Esophagus squamous epithelium (tissue), 5 donors: Measurements from ENCODE around the gene TRUB1. TPM values are rescaled to one million over a fixed set of nuclear protein-coding genes. Genes with fewer than 3 reads are reported as not detected.

ENCODE experiments used
- DNase-seq: peaks from one replicate; lab custom pipeline; 2025; lab: John Stamatoyannopoulos, UW
- H3K27ac ChIP-seq, 4 donors: fragments of 200-600 bp; sonication (generic); one replicate each; pipeline ENCODE4 v1.5.1; 2016 to 2019; ENCODE audit warnings: mild to moderate bottlenecking in 1 of 4
- H3K27me3 ChIP-seq, 4 donors: fragments of 200-600 bp; sonication (generic); 1 replicate in 3 of 4; 2 replicates in 1 of 4; pipeline versions ENCODE4 v1.5.1 to v1.6.0; 2017 to 2021; ENCODE audit warnings: antibody characterized with exemption in 1 of 4
- H3K36me3 ChIP-seq, 3 donors: fragments of 200-600 bp; sonication (generic); one replicate each; pipeline ENCODE4 v1.5.1; 2016 to 2019
- H3K4me1 ChIP-seq, 3 donors: fragments of 200-600 bp; sonication (generic); one replicate each; pipeline ENCODE4 v1.5.1; 2017 to 2019
- H3K4me3 ChIP-seq, 4 donors: fragments of 200-600 bp; sonication (generic); 1 replicate in 3 of 4; 2 replicates in 1 of 4; pipeline ENCODE4 v1.5.1; 2016 to 2019; ENCODE audit warnings: mild to moderate bottlenecking in 2 of 4, moderate library complexity in 1 of 4
- H3K9me3 ChIP-seq, 3 donors: fragments of 200-600 bp; sonication (generic); one replicate each; pipeline ENCODE4 v1.5.1; 2016 to 2019
- POLR2A ChIP-seq, 4 donors: fragments of 450-650 bp; IDR thresholded peaks; one replicate each; pipeline ENCODE4 v1.6.1; 2017; ENCODE audit warnings: antibody characterized with exemption in 4 of 4, mild to moderate bottlenecking in 4 of 4, moderate library complexity in 3 of 4
- WGBS, 2 donors: methylation state at CpG; one replicate each; pipeline ENCODE4 v1.1.5; 2018; 5-methylcytosine and 5-hydroxymethylcytosine counted together
- intact Hi-C: fragments of 100-400 bp; cut with DNase I; formaldehyde crosslinking; loops from one replicate; pipeline ENCODE4 v1.15.0; 2022
- total RNA-seq, 4 donors: library from RNA; depleted of rRNA; stranded (reverse); fragments of >200 nt; gene quantifications; one replicate each; pipeline ENCODE4 v1.1.0, GENCODE V29; 2016
- TF ChIP-seq, protein P1 (sequence below), 6 experiments: fragments of 450-650 bp in 4 of 6; fragments of 200-600 bp in 2 of 6; sonication (generic) in 2 of 6; IDR thresholded peaks; one replicate each; pipeline ENCODE4 v1.5.1; 2016 to 2019; ENCODE audit warnings: antibody characterized with exemption in 6 of 6, mild to moderate bottlenecking in 4 of 6, moderate library complexity in 4 of 6
- donor health status: DM: yes; HTN: yes; CAD: no.

Gene TRUB1
- total RNA-seq, 4 donors from 2014 or later = 11.0 to 20.6 (median 17.2) TPM

DNA sequence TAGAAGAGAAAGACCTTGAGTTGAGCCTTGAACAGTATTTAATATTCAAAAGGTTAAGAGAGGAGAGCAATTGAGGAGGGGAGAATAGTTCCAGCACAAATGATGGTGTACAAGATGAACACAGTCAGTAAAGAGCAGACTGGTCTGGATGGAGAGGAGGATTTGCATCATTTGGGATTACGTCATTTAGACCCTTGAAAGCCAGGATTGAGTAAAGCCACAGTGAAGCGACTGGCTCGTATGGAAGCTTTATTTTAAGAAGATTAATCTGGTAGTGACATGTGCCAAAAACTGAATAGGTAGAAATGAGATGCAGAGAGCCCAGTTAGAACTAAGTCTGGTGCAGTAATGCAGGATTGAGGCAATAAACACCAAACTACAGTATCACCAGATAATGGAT is 52.6 kb downstream of the TRUB1 start:
- no peak for DNase-seq
- no peak for TF ChIP-seq POLR2A (IDR thresholded peaks at IDR 0.05)
- TF ChIP-seq, protein P1, sequence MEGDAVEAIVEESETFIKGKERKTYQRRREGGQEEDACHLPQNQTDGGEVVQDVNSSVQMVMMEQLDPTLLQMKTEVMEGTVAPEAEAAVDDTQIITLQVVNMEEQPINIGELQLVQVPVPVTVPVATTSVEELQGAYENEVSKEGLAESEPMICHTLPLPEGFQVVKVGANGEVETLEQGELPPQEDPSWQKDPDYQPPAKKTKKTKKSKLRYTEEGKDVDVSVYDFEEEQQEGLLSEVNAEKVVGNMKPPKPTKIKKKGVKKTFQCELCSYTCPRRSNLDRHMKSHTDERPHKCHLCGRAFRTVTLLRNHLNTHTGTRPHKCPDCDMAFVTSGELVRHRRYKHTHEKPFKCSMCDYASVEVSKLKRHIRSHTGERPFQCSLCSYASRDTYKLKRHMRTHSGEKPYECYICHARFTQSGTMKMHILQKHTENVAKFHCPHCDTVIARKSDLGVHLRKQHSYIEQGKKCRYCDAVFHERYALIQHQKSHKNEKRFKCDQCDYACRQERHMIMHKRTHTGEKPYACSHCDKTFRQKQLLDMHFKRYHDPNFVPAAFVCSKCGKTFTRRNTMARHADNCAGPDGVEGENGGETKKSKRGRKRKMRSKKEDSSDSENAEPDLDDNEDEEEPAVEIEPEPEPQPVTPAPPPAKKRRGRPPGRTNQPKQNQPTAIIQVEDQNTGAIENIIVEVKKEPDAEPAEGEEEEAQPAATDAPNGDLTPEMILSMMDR (IDR thresholded peaks at IDR 0.05) = no peak
- Histone ChIP-seq H3K27me3 (no peaks in the 10 kb centered on the region), H3K9me3 (no peaks in the 10 kb centered on the region), H3K4me3 (no peak overlapping the region), H3K36me3 (peaks cover 0 to 17% (median 0%) of the 10 kb centered on the region in 3 donors), H3K27ac (no peak overlapping the region), H3K4me1 (no peaks in the 10 kb centered on the region)
- intact Hi-C loops = no loop called here
- 76 to 86% methylated on average over 3 of the region's 3 CpGs for WGBS, 2 donors

DNA sequence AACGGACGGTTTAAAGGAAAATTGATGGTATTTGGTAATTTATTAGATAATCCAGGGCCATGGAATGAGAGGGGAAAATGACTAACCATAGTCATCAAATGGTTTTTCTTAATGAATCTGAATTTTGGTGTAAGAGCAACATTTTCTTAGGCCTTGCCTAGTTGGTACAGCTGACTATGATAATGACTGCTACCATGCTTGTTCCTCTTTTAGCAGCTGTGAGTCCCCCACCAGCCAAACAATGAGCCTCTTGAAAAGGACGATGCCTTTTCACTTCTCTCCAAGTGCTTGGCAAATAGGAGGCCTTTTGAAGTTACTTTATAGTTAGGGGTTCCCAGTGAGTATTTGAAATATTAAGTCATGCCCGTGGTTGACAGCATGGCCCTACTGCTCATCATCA is 53.0 kb downstream of the TRUB1 start:
- H3K27ac ChIP-seq = no peak overlapping the region
- H3K9me3 ChIP-seq = no peaks in the 10 kb centered on the region
- no peaks in the 10 kb centered on the region for H3K27me3 ChIP-seq
- DNase-seq = no peak
- TF ChIP-seq, protein P1 (IDR thresholded peaks at IDR 0.05) = no peak
- TF ChIP-seq POLR2A (IDR thresholded peaks at IDR 0.05) = no peak
- H3K36me3 ChIP-seq = peaks cover 0 to 13% (median 0%) of the 10 kb centered on the region in 3 donors
- 77% methylated on average over 4 of the region's 4 CpGs for WGBS, 2 donors
- H3K4me1 ChIP-seq = no peaks in the 10 kb centered on the region
- intact Hi-C loops = no loop called here
- H3K4me3 ChIP-seq = no peak overlapping the region

DNA sequence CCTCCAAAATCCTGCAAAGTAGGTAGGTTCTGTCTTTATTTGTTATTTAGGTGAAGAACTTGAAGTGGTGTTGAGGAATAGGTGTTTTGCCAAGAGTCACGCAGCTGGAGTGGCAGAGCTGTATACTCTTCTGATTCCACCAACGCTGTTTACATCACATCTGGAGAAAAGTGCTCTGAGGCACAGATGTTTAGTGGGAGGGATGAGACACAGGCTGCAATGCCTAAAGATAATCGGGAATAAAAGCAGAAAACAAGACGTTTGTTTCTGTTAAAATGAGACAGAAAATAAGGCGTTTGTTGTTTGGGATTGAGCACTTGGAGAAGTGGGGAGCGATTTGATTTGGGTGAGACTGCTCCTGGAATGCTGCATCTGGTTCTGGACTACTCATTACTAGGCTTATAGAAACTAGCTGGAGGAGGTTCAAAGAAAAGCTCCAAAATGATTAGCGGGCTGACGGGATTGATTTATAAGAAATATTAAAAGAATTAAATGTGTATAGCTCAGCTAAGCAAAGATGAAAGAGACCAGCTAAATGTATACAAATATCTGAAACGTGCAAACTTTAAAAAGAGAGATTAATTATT is 54.3 kb downstream of the TRUB1 start:
- no peak for DNase-seq
- Histone ChIP-seq H3K36me3 (peaks cover 0 to 9% (median 0%) of the 10 kb centered on the region in 3 donors), H3K4me3 (no peak overlapping the region), H3K27me3 (no peaks in the 10 kb centered on the region), H3K27ac (no peak overlapping the region), H3K9me3 (no peaks in the 10 kb centered on the region), H3K4me1 (no peaks in the 10 kb centered on the region)
- intact Hi-C loops = no loop called here
- 69 to 73% methylated on average over 9 of the region's 9 CpGs for WGBS, 2 donors
- TF ChIP-seq, protein P1 (IDR thresholded peaks at IDR 0.05) = no peak
- no peak for TF ChIP-seq POLR2A (IDR thresholded peaks at IDR 0.05)

DNA sequence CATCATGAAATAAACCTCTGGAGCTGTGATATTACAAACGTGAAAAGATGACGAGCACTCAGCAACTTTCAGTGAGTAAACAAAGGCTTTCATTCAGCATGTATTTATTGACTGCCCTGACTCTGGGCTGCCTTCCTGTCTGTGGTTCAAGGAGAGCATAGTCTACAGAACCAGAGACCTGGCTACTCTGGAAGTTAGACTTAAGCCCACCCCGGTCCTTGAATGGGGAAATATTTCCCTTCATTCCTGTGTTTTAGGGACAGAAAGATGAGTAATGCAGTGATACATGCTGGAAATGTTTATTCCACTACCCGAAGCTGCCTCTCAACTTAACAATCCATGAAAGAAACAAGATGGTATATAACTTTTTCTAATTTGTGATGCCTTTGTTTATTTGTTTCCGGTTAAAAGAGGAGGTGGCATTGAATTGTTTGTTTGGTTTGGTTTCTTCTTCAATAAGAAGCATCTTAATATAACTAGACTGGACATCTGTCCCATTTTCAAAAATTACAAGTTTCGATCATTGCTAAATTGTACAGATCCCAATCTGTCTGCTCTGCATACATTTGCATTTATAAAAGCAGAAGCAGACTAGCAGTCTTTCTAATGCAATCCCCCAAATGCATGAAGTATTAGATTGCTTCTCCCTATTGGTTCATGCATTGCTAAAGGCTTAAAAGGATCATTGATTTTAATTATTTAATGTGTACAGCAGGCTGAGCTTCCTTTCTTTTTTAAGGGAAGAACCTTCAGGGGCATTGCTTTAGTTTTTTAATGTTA is 57.7 kb downstream of the TRUB1 start:
- no peaks in the 10 kb centered on the region for H3K27me3 ChIP-seq
- TF ChIP-seq, protein P1 (IDR thresholded peaks at IDR 0.05) = no peak
- no peak for TF ChIP-seq POLR2A (IDR thresholded peaks at IDR 0.05)
- WGBS, 2 donors = 61 to 72% methylated on average over 6 of the region's 6 CpGs
- intact Hi-C loops = no loop called here
- H3K36me3 ChIP-seq = peaks cover 0 to 5% (median 0%) of the 10 kb centered on the region in 3 donors
- H3K4me1 ChIP-seq = peaks cover 0 to 4% (median 0%) of the 10 kb centered on the region in 3 donors
- DNase-seq = no peak
- H3K27ac ChIP-seq = no peak overlapping the region
- no peaks in the 10 kb centered on the region for H3K9me3 ChIP-seq
- H3K4me3 ChIP-seq = no peak overlapping the region

DNA sequence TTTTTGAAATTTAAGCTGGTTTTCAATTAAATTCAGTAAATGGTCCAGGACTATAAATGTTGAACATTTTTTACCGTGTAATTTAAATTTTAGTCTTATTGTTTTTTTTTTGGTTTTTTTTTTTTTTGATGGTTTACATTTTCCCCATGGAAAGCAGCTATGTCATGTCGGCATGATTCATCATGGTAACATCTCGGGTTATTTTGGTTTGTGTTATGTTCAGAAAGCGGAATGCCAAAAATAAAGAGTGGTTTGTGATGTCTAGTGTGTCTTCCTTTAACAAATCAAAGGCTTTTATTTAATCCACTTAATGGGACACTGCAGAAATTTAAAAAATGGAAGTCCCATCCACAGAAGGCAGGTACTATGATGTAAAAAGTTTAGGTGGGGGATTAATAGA is 58.5 kb downstream of the TRUB1 start:
- Histone ChIP-seq H3K9me3 (no peaks in the 10 kb centered on the region), H3K27ac (no peak overlapping the region), H3K4me3 (no peak overlapping the region), H3K4me1 (peaks cover 0 to 4% (median 0%) of the 10 kb centered on the region in 3 donors), H3K27me3 (no peaks in the 10 kb centered on the region), H3K36me3 (peaks cover 0 to 5% (median 0%) of the 10 kb centered on the region in 3 donors)
- no peak for DNase-seq
- 59 to 89% methylated on average over 4 of the region's 4 CpGs for WGBS, 2 donors
- TF ChIP-seq, protein P1 (IDR thresholded peaks at IDR 0.05) = no peak
- no peak for TF ChIP-seq POLR2A (IDR thresholded peaks at IDR 0.05)
- intact Hi-C loops = no loop called here
